ENCODE measurements around the gene PRC1. TPM values are rescaled to one million over a fixed set of nuclear protein-coding genes. Genes with fewer than 3 reads are reported as not detected.

Gene PRC1
- total RNA-seq, 1 donor from 2014 or later: 161 TPM

- no peak for TF ChIP-seq CTCF (conservative IDR thresholded peaks at IDR 0.05)
- Mint-ChIP-seq H3K36me3 (ENCODE audit: low read depth) (peaks cover 23% of the 10 kb centered on the region), H3K9me3 (no peaks in the 10 kb centered on the region), H3K27me3 (ENCODE audit: low read depth) (no peaks in the 10 kb centered on the region), H3K4me1 (no peaks in the 10 kb centered on the region), H3K4me3 (no peak overlapping the region), H3K27ac (ENCODE audit: unreplicated experiment) (no peak overlapping the region)
- no peak for DNase-seq (ENCODE audit: low read depth, low spot score)
Observed at GRCh38 chr15:90967206-90967605, 27.1 kb downstream of the PRC1 start.

GRCh38 chr15:90966262-90966661 is 28.1 kb downstream of the PRC1 start:
- H3K27ac Mint-ChIP-seq (ENCODE audit: unreplicated experiment): no peak overlapping the region
- H3K27me3 Mint-ChIP-seq (ENCODE audit: low read depth): no peaks in the 10 kb centered on the region
- peaks cover 25% of the 10 kb centered on the region for H3K36me3 Mint-ChIP-seq (ENCODE audit: low read depth)
- H3K9me3 Mint-ChIP-seq: no peaks in the 10 kb centered on the region
- H3K4me1 Mint-ChIP-seq: no peaks in the 10 kb centered on the region
- H3K4me3 Mint-ChIP-seq: no peak overlapping the region
- DNase-seq (ENCODE audit: low read depth, low spot score): no peak
- no peak for TF ChIP-seq CTCF (conservative IDR thresholded peaks at IDR 0.05)

GRCh38 chr15:90962021-90962420 is 32.3 kb downstream of the PRC1 start:
- Mint-ChIP-seq H3K9me3 (no peaks in the 10 kb centered on the region), H3K4me1 (peaks cover 13% of the 10 kb centered on the region), H3K27me3 (ENCODE audit: low read depth) (peaks cover 3% of the 10 kb centered on the region), H3K27ac (ENCODE audit: unreplicated experiment) (no peak overlapping the region), H3K36me3 (ENCODE audit: low read depth) (peaks cover 13% of the 10 kb centered on the region), H3K4me3 (peak overlapping the region; percentile 18)
- DNase-seq (ENCODE audit: low read depth, low spot score): no peak
- TF ChIP-seq CTCF (conservative IDR thresholded peaks at IDR 0.05): no peak

GRCh38 chr15:90960298-90961091 is 33.8 kb downstream of the PRC1 start:
- no peak for DNase-seq (ENCODE audit: low read depth, low spot score)
- no peak for TF ChIP-seq CTCF (conservative IDR thresholded peaks at IDR 0.05)
- peaks cover 3% of the 10 kb centered on the region for H3K27me3 Mint-ChIP-seq (ENCODE audit: low read depth)
- peak overlapping the region; percentile 62 for H3K4me3 Mint-ChIP-seq
- no peak overlapping the region for H3K27ac Mint-ChIP-seq (ENCODE audit: unreplicated experiment)
- no peaks in the 10 kb centered on the region for H3K9me3 Mint-ChIP-seq
- peaks cover 23% of the 10 kb centered on the region for H3K4me1 Mint-ChIP-seq
- peaks cover 10% of the 10 kb centered on the region for H3K36me3 Mint-ChIP-seq (ENCODE audit: low read depth)

GRCh38 chr15:90959894-90960293 is 34.4 kb downstream of the PRC1 start:
- peaks cover 10% of the 10 kb centered on the region for H3K36me3 Mint-ChIP-seq (ENCODE audit: low read depth)
- peak overlapping the region; percentile 57 for H3K27ac Mint-ChIP-seq (ENCODE audit: unreplicated experiment)
- DNase-seq (ENCODE audit: low read depth, low spot score): no peak
- H3K4me1 Mint-ChIP-seq: peaks cover 23% of the 10 kb centered on the region
- peak overlapping the region; percentile 62 for H3K4me3 Mint-ChIP-seq
- no peak for TF ChIP-seq CTCF (conservative IDR thresholded peaks at IDR 0.05)
- H3K9me3 Mint-ChIP-seq: no peaks in the 10 kb centered on the region
- H3K27me3 Mint-ChIP-seq (ENCODE audit: low read depth): peaks cover 3% of the 10 kb centered on the region

Measured in neural crest cell (in vitro differentiated cells).